Esophagus squamous epithelium (tissue), 4 donors: ENCODE data around the gene OR11A1.

Experiments
- POLR2A ChIP-seq, 4 donors: fragments of 450-650 bp; IDR thresholded peaks; one replicate each; pipeline ENCODE4 v1.6.1; 2017; ENCODE audit warnings: antibody characterized with exemption in 4 of 4, mild to moderate bottlenecking in 4 of 4, moderate library complexity in 3 of 4
- TF ChIP-seq, protein P1 (sequence below), 6 experiments: fragments of 450-650 bp in 4 of 6; fragments of 200-600 bp in 2 of 6; sonication (generic) in 2 of 6; IDR thresholded peaks; one replicate each; pipeline ENCODE4 v1.5.1; 2016 to 2019; ENCODE audit warnings: antibody characterized with exemption in 6 of 6, mild to moderate bottlenecking in 4 of 6, moderate library complexity in 4 of 6

DNA sequence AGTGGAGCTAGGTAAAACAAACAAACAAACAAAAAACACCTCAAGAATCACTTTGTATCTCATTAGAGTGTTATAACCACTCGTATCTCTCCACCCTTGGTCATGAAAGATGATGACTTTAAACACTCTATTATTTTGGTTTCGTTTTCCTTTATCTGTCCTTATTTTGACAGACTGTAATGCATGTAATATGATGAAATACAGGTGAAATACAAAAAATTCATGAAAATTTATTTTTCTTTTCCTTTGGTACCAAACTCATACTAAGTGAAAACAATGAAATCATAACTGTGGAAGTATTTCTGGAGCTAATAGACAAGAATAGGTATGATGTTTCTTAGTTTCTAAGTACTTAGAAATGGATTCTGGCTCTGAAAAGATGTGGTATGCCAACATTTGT lies 57.3 kb downstream of the OR11A1 start:
- TF ChIP-seq, protein P1, sequence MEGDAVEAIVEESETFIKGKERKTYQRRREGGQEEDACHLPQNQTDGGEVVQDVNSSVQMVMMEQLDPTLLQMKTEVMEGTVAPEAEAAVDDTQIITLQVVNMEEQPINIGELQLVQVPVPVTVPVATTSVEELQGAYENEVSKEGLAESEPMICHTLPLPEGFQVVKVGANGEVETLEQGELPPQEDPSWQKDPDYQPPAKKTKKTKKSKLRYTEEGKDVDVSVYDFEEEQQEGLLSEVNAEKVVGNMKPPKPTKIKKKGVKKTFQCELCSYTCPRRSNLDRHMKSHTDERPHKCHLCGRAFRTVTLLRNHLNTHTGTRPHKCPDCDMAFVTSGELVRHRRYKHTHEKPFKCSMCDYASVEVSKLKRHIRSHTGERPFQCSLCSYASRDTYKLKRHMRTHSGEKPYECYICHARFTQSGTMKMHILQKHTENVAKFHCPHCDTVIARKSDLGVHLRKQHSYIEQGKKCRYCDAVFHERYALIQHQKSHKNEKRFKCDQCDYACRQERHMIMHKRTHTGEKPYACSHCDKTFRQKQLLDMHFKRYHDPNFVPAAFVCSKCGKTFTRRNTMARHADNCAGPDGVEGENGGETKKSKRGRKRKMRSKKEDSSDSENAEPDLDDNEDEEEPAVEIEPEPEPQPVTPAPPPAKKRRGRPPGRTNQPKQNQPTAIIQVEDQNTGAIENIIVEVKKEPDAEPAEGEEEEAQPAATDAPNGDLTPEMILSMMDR (IDR thresholded peaks at IDR 0.05): no peak
- no peak for TF ChIP-seq POLR2A (IDR thresholded peaks at IDR 0.05)
